Lower lobe of right lung (tissue), 2 donors: ENCODE data around the gene BHLHA15. TPM values are rescaled to one million over a fixed set of nuclear protein-coding genes. Genes with fewer than 3 reads are reported as not detected.

Experiments
- ATAC-seq, 2 donors: fragments of 200-7000 bp; cut with Tn5 transposase; one replicate each; pipeline ENCODE4 v1.9.1; 2020 to 2022; ENCODE audit warnings: mild to moderate bottlenecking in 2 of 2, moderate library complexity in 2 of 2
- DNase-seq: peaks from one replicate; pipeline ENCODE4 v3.0.0-alpha.2; 2020
- H3K27ac ChIP-seq: fragments of 200-600 bp; one replicate; pipeline ENCODE4 v1.8.0; 2022
- H3K27me3 ChIP-seq: fragments of 200-600 bp; one replicate; pipeline ENCODE4 v1.8.0; 2022; ENCODE audit warnings: low read depth
- H3K36me3 ChIP-seq: fragments of 200-600 bp; one replicate; pipeline ENCODE4 v1.8.0; 2022; ENCODE audit warnings: mild to moderate bottlenecking
- H3K4me1 ChIP-seq: fragments of 200-600 bp; one replicate; pipeline ENCODE4 v1.8.0; 2022
- H3K4me3 ChIP-seq: fragments of 200-600 bp; one replicate; pipeline ENCODE4 v1.8.0; 2022; ENCODE audit warnings: mild to moderate bottlenecking
- H3K9me3 ChIP-seq: fragments of 200-600 bp; one replicate; pipeline ENCODE4 v1.8.0; 2022
- CTCF ChIP-seq: fragments of 200-600 bp; IDR thresholded peaks from one replicate; pipeline ENCODE4 v1.8.0; 2022; ENCODE audit warnings: antibody characterized with exemption, mild to moderate bottlenecking
- intact Hi-C: fragments of 100-400 bp; cut with DNase I; formaldehyde crosslinking; loops from one replicate; pipeline ENCODE4 v1.11.0; 2022
- total RNA-seq: library from RNA; stranded (reverse); fragmentation: NEBNext Ultra II Directional; extraction: Animal tissue kit (Norgen Biotek cat#: 25700); gene quantifications from one replicate; pipeline ENCODE4 v1.2.1, GENCODE V29; 2021
- donor health status: DM: no; HTN: yes; CAD: no; lungs with severe emphysema.

BHLHA15 gene
- total RNA-seq, 1 donor from 2014 or later: 1.2 TPM

GRCh38 chr7:98171449-98171848 is 39.8 kb upstream of the BHLHA15 start:
- DNase-seq (no peak), ATAC-seq (peak in 1 of 2 donors; percentile 23)
- peaks cover 29% of the 10 kb centered on the region for H3K36me3 ChIP-seq
- no peaks in the 10 kb centered on the region for H3K9me3 ChIP-seq
- TF ChIP-seq CTCF: no peak
- no peak overlapping the region for H3K4me3 ChIP-seq
- H3K27ac ChIP-seq: no peak overlapping the region
- intact Hi-C loops: no loop called here
- no peaks in the 10 kb centered on the region for H3K27me3 ChIP-seq
- H3K4me1 ChIP-seq: peaks cover 20% of the 10 kb centered on the region

DNA sequence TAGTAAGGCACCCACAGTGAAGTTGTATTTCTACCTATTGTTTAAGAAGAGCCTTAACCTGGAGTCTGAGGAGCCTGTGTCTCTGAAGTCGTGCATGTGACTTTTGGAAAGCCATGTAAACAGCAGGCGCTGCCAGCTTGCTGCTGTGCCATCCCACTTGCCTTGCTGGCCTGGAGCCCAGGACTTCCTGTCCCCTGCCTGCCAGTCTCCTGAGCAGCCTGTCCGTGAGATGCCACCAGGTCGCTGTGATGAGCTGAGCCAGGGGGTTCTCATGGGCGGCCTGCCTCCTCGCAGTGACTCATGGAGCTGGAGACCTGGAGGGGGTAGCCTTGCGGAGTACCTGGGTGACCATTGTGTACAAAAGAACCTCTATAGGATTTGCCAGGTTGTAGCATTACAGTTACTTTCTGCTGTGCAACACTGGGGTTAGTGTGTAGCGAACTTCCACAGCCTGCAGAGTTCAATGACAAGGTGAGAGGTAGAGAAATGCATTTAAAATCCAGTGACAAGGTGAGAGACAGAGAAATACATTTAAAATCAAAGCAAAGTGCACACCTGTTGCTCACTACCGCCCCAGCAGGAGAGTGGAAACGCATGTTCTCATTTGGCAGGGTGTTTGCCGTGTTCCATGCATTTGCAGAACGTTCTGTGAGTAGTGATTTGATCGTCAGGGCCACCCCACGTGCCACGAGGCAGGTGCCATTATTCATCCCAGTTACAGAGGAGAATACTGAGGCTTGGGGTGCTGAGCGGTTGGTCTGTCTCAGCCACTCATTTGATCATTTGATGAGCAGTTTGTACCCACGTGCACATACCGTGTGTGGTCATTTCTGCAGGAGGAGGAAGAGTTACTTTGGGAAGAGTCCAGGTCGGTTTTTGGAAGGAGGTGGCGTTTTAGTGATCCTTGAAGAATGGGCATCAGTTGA is 36.6 kb upstream of the BHLHA15 start:
- intact Hi-C loops: no loop called here
- ATAC-seq (peak; percentile 22 to 46), DNase-seq (peak; percentile 65)
- Histone ChIP-seq H3K36me3 (peaks cover 29% of the 10 kb centered on the region), H3K4me1 (peaks cover 20% of the 10 kb centered on the region), H3K27me3 (no peaks in the 10 kb centered on the region), H3K4me3 (no peak overlapping the region), H3K27ac (no peak overlapping the region), H3K9me3 (no peaks in the 10 kb centered on the region)
- no peak for TF ChIP-seq CTCF

GRCh38 chr7:98175260-98175940 is 35.8 kb upstream of the BHLHA15 start:
- Histone ChIP-seq H3K36me3 (peaks cover 36% of the 10 kb centered on the region), H3K27me3 (no peaks in the 10 kb centered on the region), H3K9me3 (no peaks in the 10 kb centered on the region), H3K27ac (no peak overlapping the region), H3K4me1 (peaks cover 20% of the 10 kb centered on the region), H3K4me3 (no peak overlapping the region)
- intact Hi-C loops: no loop called here
- no peak for TF ChIP-seq CTCF
- no peak for DNase-seq
- no peak for ATAC-seq

- H3K27ac ChIP-seq: peak overlapping the region; percentile 74
- DNase-seq (no peak), ATAC-seq (peak in 1 of 2 donors; percentile 36)
- TF ChIP-seq CTCF: no peak
- no peaks in the 10 kb centered on the region for H3K9me3 ChIP-seq
- intact Hi-C loops: no loop called here
- no peak overlapping the region for H3K4me3 ChIP-seq
- H3K36me3 ChIP-seq: peaks cover 24% of the 10 kb centered on the region
- peaks cover 20% of the 10 kb centered on the region for H3K4me1 ChIP-seq
- H3K27me3 ChIP-seq: no peaks in the 10 kb centered on the region
Observed at GRCh38 chr7:98177553-98177952, 33.7 kb upstream of the BHLHA15 start.

- Histone ChIP-seq H3K4me1 (peaks cover 17% of the 10 kb centered on the region), H3K36me3 (peaks cover 19% of the 10 kb centered on the region), H3K9me3 (no peaks in the 10 kb centered on the region), H3K4me3 (no peak overlapping the region), H3K27ac (peak overlapping the region; percentile 74), H3K27me3 (no peaks in the 10 kb centered on the region)
- intact Hi-C loops: no loop called here
- DNase-seq (peak; percentile 91), ATAC-seq (peak; percentile 93 to 95)
- TF ChIP-seq CTCF: no peak
Observed at GRCh38 chr7:98178321-98178720, 32.9 kb upstream of the BHLHA15 start.
